Stimulated activated naive CD4-positive, alpha-beta T cell treated with Interleukin-2 at 50 U/mL for 16 hours (primary cell): ENCODE data around the gene MSI2.

Source experiments
- DNase-seq: peaks from one replicate; lab custom pipeline; 2025; lab: John Stamatoyannopoulos, UW

The MSI2 gene

GRCh38 chr17:57343717-57344116, 87.4 kb downstream of the MSI2 start:
- DNase-seq: no peak

- no peak for DNase-seq
Observed at GRCh38 chr17:57344261-57344660, 87.9 kb downstream of the MSI2 start.

- DNase-seq: no peak
Observed at GRCh38 chr17:57349541-57350247, 93.4 kb downstream of the MSI2 start.

- no peak for DNase-seq
Observed at GRCh38 chr17:57350266-57350665, 93.9 kb downstream of the MSI2 start.

GRCh38 chr17:57352665-57353175, 96.4 kb downstream of the MSI2 start:
- DNase-seq: no peak

- DNase-seq: no peak
Observed at GRCh38 chr17:57354673-57355072, 98.3 kb downstream of the MSI2 start.

GRCh38 chr17:57355090-57355859, 99.0 kb downstream of the MSI2 start:
- no peak for DNase-seq

- DNase-seq: no peak
Observed at GRCh38 chr17:57356153-57356718, 99.9 kb downstream of the MSI2 start.

GRCh38 chr17:57356719-57357391, 100.5 kb downstream of the MSI2 start:
- DNase-seq: no peak

GRCh38 chr17:57357392-57357784, 101.1 kb downstream of the MSI2 start:
- no peak for DNase-seq

- DNase-seq: no peak
Observed at GRCh38 chr17:57357830-57358430, 101.6 kb downstream of the MSI2 start.

GRCh38 chr17:57360266-57360665, 103.9 kb downstream of the MSI2 start:
- DNase-seq: no peak

- no peak for DNase-seq
Observed at GRCh38 chr17:57362797-57363556, 106.7 kb downstream of the MSI2 start.

GRCh38 chr17:57363580-57363979, 107.3 kb downstream of the MSI2 start:
- DNase-seq: no peak

GRCh38 chr17:57363998-57364643, 107.8 kb downstream of the MSI2 start:
- no peak for DNase-seq

GRCh38 chr17:57365420-57365819, 109.1 kb downstream of the MSI2 start:
- no peak for DNase-seq

- DNase-seq: no peak
Observed at GRCh38 chr17:57366177-57366557, 109.8 kb downstream of the MSI2 start.

GRCh38 chr17:57366558-57367351, 110.4 kb downstream of the MSI2 start:
- DNase-seq: no peak

GRCh38 chr17:57368637-57369336, 112.5 kb downstream of the MSI2 start:
- DNase-seq: no peak
